HFFc6 (cell line): ENCODE data around the gene S100A8. TPM values are rescaled to one million over a fixed set of nuclear protein-coding genes. Genes with fewer than 3 reads are reported as not detected.

ENCODE experiments used
- DNase-seq: peaks from one replicate; pipeline ENCODE4 v3.0.0-alpha.2; 2018
- H3K27ac Mint-ChIP-seq: 2 replicates; pipeline ENCODE4 v1.8.0; 2020; ENCODE audit warnings: mild to moderate bottlenecking, mixed read lengths
- H3K27me3 Mint-ChIP-seq: 2 replicates; pipeline ENCODE4 v1.8.0; 2021; ENCODE audit warnings: mild to moderate bottlenecking, moderate library complexity, mixed read lengths; ENCODE audit not compliant: insufficient read depth
- H3K36me3 Mint-ChIP-seq: 2 replicates; pipeline ENCODE4 v1.8.0; 2021; ENCODE audit warnings: low read depth, mixed read lengths
- H3K4me1 Mint-ChIP-seq: 2 replicates; pipeline ENCODE4 v1.8.0; 2020; ENCODE audit warnings: low read depth, mixed read lengths
- H3K4me3 Mint-ChIP-seq: 2 replicates; pipeline ENCODE4 v1.8.0; 2020; ENCODE audit warnings: mild to moderate bottlenecking, moderate library complexity, mixed read lengths
- H3K9me3 Mint-ChIP-seq: 2 replicates; pipeline ENCODE4 v1.8.0; 2020; ENCODE audit warnings: mild to moderate bottlenecking, mixed read lengths
- CTCF ChIP-seq: fragments of 200-600 bp; sonication (generic); IDR thresholded peaks from 2 replicates; pipeline ENCODE4 v1.5.0; 2021; ENCODE audit warnings: antibody characterized with exemption, mild to moderate bottlenecking
- total RNA-seq, 6 experiments: library from RNA; stranded (reverse); fragmentation: NEBNext Ultra II Directional; extraction: Animal tissue kit (Norgen Biotek cat#: 25700); gene quantifications; 2 replicates in 1 of 6; 3 replicates in 5 of 6; pipeline ENCODE4 v1.2.3, GENCODE V29; 2021

Gene S100A8
- total RNA-seq, 6 experiments from 2014 or later = not detected

GRCh38 chr1:153389973-153390879 lies 647 bp downstream of the S100A8 start:
- Mint-ChIP-seq H3K4me3 (no peak overlapping the region), H3K4me1 (no peaks in the 10 kb centered on the region), H3K27me3 (peaks cover 22% of the 10 kb centered on the region), H3K36me3 (no peaks in the 10 kb centered on the region), H3K27ac (no peak overlapping the region), H3K9me3 (no peaks in the 10 kb centered on the region)
- TF ChIP-seq CTCF = no peak
- no peak for DNase-seq

- peaks cover 19% of the 10 kb centered on the region for H3K27me3 Mint-ChIP-seq
- no peak overlapping the region for H3K4me3 Mint-ChIP-seq
- H3K4me1 Mint-ChIP-seq = no peaks in the 10 kb centered on the region
Measured at GRCh38 chr1:153389401-153389800, 1.5 kb downstream of the S100A8 start.

GRCh38 chr1:153387785-153388184 lies 3.1 kb downstream of the S100A8 start:
- H3K9me3 Mint-ChIP-seq = no peaks in the 10 kb centered on the region
- no peak for TF ChIP-seq CTCF

More at GRCh38 chr1:153389401-153389800, 1.5 kb downstream of the S100A8 start:
- Mint-ChIP-seq H3K9me3 (no peaks in the 10 kb centered on the region), H3K36me3 (no peaks in the 10 kb centered on the region), H3K27ac (no peak overlapping the region)
- no peak for DNase-seq
- no peak for TF ChIP-seq CTCF

GRCh38 chr1:153387001-153387400 lies 3.9 kb downstream of the S100A8 start:
- Mint-ChIP-seq H3K27me3 (peaks cover 19% of the 10 kb centered on the region), H3K9me3 (no peaks in the 10 kb centered on the region), H3K27ac (no peak overlapping the region), H3K4me3 (no peak overlapping the region), H3K36me3 (no peaks in the 10 kb centered on the region), H3K4me1 (no peaks in the 10 kb centered on the region)
- DNase-seq = no peak
- no peak for TF ChIP-seq CTCF

More at GRCh38 chr1:153387785-153388184, 3.1 kb downstream of the S100A8 start:
- no peak for DNase-seq
- Mint-ChIP-seq H3K27ac (no peak overlapping the region), H3K4me1 (no peaks in the 10 kb centered on the region), H3K36me3 (no peaks in the 10 kb centered on the region), H3K27me3 (peaks cover 19% of the 10 kb centered on the region), H3K4me3 (no peak overlapping the region)

- Mint-ChIP-seq H3K27me3 (peaks cover 17% of the 10 kb centered on the region), H3K4me1 (no peaks in the 10 kb centered on the region), H3K27ac (no peak overlapping the region), H3K36me3 (no peaks in the 10 kb centered on the region), H3K9me3 (peaks cover 4% of the 10 kb centered on the region; the same call in 1 of the 2 replicates), H3K4me3 (no peak overlapping the region)
- TF ChIP-seq CTCF = no peak
- no peak for DNase-seq
Measured at GRCh38 chr1:153386500-153386901, 4.4 kb downstream of the S100A8 start.
